ENCODE measurements around the gene PPM1M. TPM values are rescaled to one million over a fixed set of nuclear protein-coding genes. Genes with fewer than 3 reads are reported as not detected.

Gene PPM1M
- total and polyA plus RNA-seq, 10 of the 15 experiments (the other 5 are each of a cell fraction or from before 2014, with no cell fraction given) = 7.3 to 24.8 (median 15.8) TPM

DNA sequence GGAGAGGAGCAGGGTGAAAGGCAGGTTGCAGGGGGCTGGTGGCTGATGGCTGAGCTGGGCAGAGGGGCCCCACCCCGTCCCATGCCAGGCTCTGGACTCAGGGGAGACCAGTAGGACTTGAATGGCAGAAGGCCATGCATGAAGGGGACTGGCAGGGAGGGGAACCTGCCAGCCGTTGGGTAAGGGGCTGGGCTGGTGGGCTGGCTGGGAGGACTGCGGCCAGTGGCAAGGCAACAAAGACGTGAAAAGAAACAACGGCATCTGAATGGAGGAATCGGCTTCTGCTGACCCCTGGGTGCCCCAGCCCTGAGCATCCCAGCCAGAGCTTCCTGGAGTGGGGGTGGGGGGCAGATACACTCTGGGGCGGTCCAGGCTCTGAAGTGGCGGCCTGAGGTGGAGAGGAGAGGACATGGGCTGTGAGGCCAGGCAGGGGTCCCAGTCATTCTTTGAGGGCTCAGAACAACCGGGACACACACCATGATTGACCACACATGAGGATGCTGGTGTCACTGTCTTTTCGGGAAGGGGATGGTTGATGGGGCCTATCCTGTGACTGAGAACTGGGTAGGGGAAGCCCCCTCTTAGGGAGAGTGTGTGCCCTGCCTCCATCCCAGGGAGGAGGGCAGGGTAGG lies 53.8 kb downstream of the PPM1M start:
- Histone ChIP-seq H3K27me3 (replicated peaks in 1 of 2; ENCODE audit: control insufficient read depth in 2 of 2, insufficient read depth in 2 of 2, low read length in 1 of 2) (no peaks in the 10 kb centered on the region), H3K4me3 (no peak overlapping the region), H3K36me3 (ENCODE audit: control insufficient read depth in 2 of 2, insufficient read depth in 2 of 2, low read length in 1 of 2) (no peaks in the 10 kb centered on the region; a peak in 2 of 4 replicates), H3K4me1 (ENCODE audit: control insufficient read depth, insufficient read depth, low read length) (peaks cover 12% of the 10 kb centered on the region), H3K27ac (ENCODE audit: control insufficient read depth, insufficient read depth) (no peak overlapping the region), H3K9me3 (replicated peaks; ENCODE audit: control insufficient read depth, insufficient read depth, low read length) (no peaks in the 10 kb centered on the region), H4K20me1 (ENCODE audit: control insufficient read depth, insufficient read depth) (no peaks in the 10 kb centered on the region), H2AFZ (ENCODE audit: control insufficient read depth, low read depth, low read length) (no peak overlapping the region; the same call in 1 of the 2 replicates), H3K9ac (ENCODE audit: control insufficient read depth, insufficient read depth, low read length) (no peak overlapping the region; the same call in 1 of the 2 replicates), H3K4me2 (ENCODE audit: control insufficient read depth, insufficient read depth) (peak overlapping the region; percentile 60), H3K79me2 (ENCODE audit: control insufficient read depth, insufficient read depth, low read length) (no peaks in the 10 kb centered on the region)
- POLR2A ChIA-PET = interaction anchor here (0.5 to 2.6 kb wide), 7 partner anchors 8 to 59 kb away, joined by 3 to 29 read pairs (median 4); partner anchors contain the start of genes DNAH1 and GLYCTK
- intact Hi-C loops (cut with micrococcal nuclease; ENCODE audit: unreplicated experiment) (no loop called here), in situ Hi-C loops (cut with MboI) (no loop called here)
- FAIRE-seq (no peak), ATAC-seq (peak; percentile 31), DNase-seq (ENCODE audit: low read depth, low spot score) (no peak)
- TF ChIP-seq, protein P1, sequence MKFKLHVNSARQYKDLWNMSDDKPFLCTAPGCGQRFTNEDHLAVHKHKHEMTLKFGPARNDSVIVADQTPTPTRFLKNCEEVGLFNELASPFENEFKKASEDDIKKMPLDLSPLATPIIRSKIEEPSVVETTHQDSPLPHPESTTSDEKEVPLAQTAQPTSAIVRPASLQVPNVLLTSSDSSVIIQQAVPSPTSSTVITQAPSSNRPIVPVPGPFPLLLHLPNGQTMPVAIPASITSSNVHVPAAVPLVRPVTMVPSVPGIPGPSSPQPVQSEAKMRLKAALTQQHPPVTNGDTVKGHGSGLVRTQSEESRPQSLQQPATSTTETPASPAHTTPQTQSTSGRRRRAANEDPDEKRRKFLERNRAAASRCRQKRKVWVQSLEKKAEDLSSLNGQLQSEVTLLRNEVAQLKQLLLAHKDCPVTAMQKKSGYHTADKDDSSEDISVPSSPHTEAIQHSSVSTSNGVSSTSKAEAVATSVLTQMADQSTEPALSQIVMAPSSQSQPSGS (IDR thresholded peaks at IDR 0.05; ENCODE audit: low read length) = no peak
- TF ChIP-seq, protein P2, sequence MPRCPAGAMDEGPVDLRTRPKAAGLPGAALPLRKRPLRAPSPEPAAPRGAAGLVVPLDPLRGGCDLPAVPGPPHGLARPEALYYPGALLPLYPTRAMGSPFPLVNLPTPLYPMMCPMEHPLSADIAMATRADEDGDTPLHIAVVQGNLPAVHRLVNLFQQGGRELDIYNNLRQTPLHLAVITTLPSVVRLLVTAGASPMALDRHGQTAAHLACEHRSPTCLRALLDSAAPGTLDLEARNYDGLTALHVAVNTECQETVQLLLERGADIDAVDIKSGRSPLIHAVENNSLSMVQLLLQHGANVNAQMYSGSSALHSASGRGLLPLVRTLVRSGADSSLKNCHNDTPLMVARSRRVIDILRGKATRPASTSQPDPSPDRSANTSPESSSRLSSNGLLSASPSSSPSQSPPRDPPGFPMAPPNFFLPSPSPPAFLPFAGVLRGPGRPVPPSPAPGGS (IDR thresholded peaks at IDR 0.05; ENCODE audit: borderline replicate concordance, insufficient read depth, low read depth, low read length, poor library complexity, severe bottlenecking) = no peak
- no peak for TF ChIP-seq POLR2AphosphoS5 (IDR thresholded peaks at IDR 0.05; ENCODE audit: low read length)
- TF ChIP-seq, protein P3, sequence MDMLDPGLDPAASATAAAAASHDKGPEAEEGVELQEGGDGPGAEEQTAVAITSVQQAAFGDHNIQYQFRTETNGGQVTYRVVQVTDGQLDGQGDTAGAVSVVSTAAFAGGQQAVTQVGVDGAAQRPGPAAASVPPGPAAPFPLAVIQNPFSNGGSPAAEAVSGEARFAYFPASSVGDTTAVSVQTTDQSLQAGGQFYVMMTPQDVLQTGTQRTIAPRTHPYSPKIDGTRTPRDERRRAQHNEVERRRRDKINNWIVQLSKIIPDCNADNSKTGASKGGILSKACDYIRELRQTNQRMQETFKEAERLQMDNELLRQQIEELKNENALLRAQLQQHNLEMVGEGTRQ (IDR thresholded peaks at IDR 0.05; ENCODE audit: borderline replicate concordance, low read depth, low read length) = no peak
- no peak for TF ChIP-seq ZZZ3 (IDR thresholded peaks at IDR 0.05; ENCODE audit: control insufficient read depth, insufficient read length, low read depth)
- BruUV-seq (replicated peaks) = no TSS peak
- SMC1A ChIA-PET (ENCODE audit: uncharacterized antibody, unreplicated experiment) = interaction anchor here (0.8 to 6.6 kb wide), 6 partner anchors 11 to 67 kb away, joined by 3 to 62 read pairs (median 4); partner anchors contain the start of gene GLYCTK
- CTCF ChIA-PET = interaction anchor here (0.6 to 19.0 kb wide), 11 partner anchors 8 to 79 kb away, joined by 3 to 451 read pairs (median 7); partner anchors contain the start of gene GLYCTK
- 74% methylated on average over 10 of the region's 10 CpGs for WGBS (ENCODE audit: insufficient coverage, insufficient replicate concordance, low lambda C conversion rate, missing lambda C conversion rate)
- RAD21 ChIA-PET (ENCODE audit: unreplicated experiment) = interaction anchor here (0.8 to 5.7 kb wide), 6 partner anchors 10 to 246 kb away, joined by 3 to 52 read pairs (median 4); no protein-coding TSS in a partner anchor

MicroRNAs encoded within 50 kb of the gene (microRNA counts, 767-probe panel; counts per million panel counts)
- 5,466 counts per million, percentile 99 among the panel's probes with 10 or more counts for microRNA hsa-let-7g-5p

Small RNA genes within 50 kb of the gene (microRNA-seq; reads per million reads assigned to microRNA genes)
- gene MIR135A1 = 4.0 reads per million, percentile 23 among the genes with 10 or more reads in this experiment
- 161,184 reads per million, percentile 100 among the genes with 10 or more reads in this experiment for gene MIRLET7G

Small RNA genes within 50 kb of the gene (small RNA-seq; reads per million reads assigned to genes)
- gene MIR135A1 = not detected
- 3,083 reads per million, percentile 100 among the genes with 10 or more reads in this experiment for gene MIRLET7G

Other genes with a start within 250 kb of the PPM1M start
Only the 7 nearest of the 15 such genes appear.
- gene POC1A, start 91.3 kb upstream of the PPM1M start, total RNA-seq (2014; rRNA removed) = 29.8 and 30.0 TPM in 2 replicates
- 14.6 and 15.6 TPM in 2 replicates for gene POC1A, start 91.3 kb upstream of the PPM1M start, total RNA-seq (2014; rRNA removed; fragmentation: Illumina TruSeq; extraction: Trizol)
- gene POC1A, start 91.3 kb upstream of the PPM1M start, total RNA-seq (2021) = 22.9 and 23.4 TPM in 2 replicates
- 13.6 and 19.7 TPM in 2 replicates for gene POC1A, start 91.3 kb upstream of the PPM1M start, polyA plus RNA-seq (2011; rRNA removed)
- gene POC1A, start 91.3 kb upstream of the PPM1M start, polyA plus RNA-seq (2014; fragmentation: Illumina TruSeq; extraction: Trizol) = 16.4 and 24.1 TPM in 2 replicates
- gene POC1A, start 91.3 kb upstream of the PPM1M start, polyA plus RNA-seq (2014; fragmentation: Nextera tagmentation; extraction: Ambion mirVana) = 10 to 100 TPM in 1 of 2 experiments, 1 to 10 TPM in 1; 8.5 to 13.0 TPM
- gene POC1A, start 91.3 kb upstream of the PPM1M start, polyA plus RNA-seq (2014; rRNA removed) = 26.5 and 27.2 TPM in 2 replicates
- gene POC1A, start 91.3 kb upstream of the PPM1M start, polyA plus RNA-seq (2016; fragmentation: Nextera tagmentation; extraction: Ambion mirVana) = 10 to 100 TPM; 42.3 to 49.8 TPM
- 77.4 and 89.8 TPM in 2 replicates for gene ALAS1, start 47.6 kb upstream of the PPM1M start, total RNA-seq (2014; rRNA removed)
- gene ALAS1, start 47.6 kb upstream of the PPM1M start, total RNA-seq (2014; rRNA removed; fragmentation: Illumina TruSeq; extraction: Trizol) = 69.5 and 69.9 TPM in 2 replicates
- 75.4 and 75.9 TPM in 2 replicates for gene ALAS1, start 47.6 kb upstream of the PPM1M start, total RNA-seq (2021)
- 78.1 and 95.0 TPM in 2 replicates for gene ALAS1, start 47.6 kb upstream of the PPM1M start, polyA plus RNA-seq (2011; rRNA removed)
- gene ALAS1, start 47.6 kb upstream of the PPM1M start, polyA plus RNA-seq (2014; fragmentation: Illumina TruSeq; extraction: Trizol) = 73.0 and 103 TPM in 2 replicates
- gene ALAS1, start 47.6 kb upstream of the PPM1M start, polyA plus RNA-seq (2014; fragmentation: Nextera tagmentation; extraction: Ambion mirVana) = 100 to 1,000 TPM; 111 to 115 TPM
- gene ALAS1, start 47.6 kb upstream of the PPM1M start, polyA plus RNA-seq (2014; rRNA removed) = 78.6 and 93.1 TPM in 2 replicates
- gene ALAS1, start 47.6 kb upstream of the PPM1M start, polyA plus RNA-seq (2016; fragmentation: Nextera tagmentation; extraction: Ambion mirVana) = 100 to 1,000 TPM in 1 of 2 experiments, 10 to 100 TPM in 1; 88.4 to 102 TPM
- gene TLR9, start 20.1 kb upstream of the PPM1M start, total RNA-seq (2014; rRNA removed) = 0.22 and 0.51 TPM in 2 replicates
- gene TLR9, start 20.1 kb upstream of the PPM1M start, total RNA-seq (2014; rRNA removed; fragmentation: Illumina TruSeq; extraction: Trizol) = 0.14 and 0.22 TPM in 2 replicates
- 4.8 and 6.9 TPM in 2 replicates for gene TLR9, start 20.1 kb upstream of the PPM1M start, total RNA-seq (2021)
- gene TLR9, start 20.1 kb upstream of the PPM1M start, polyA plus RNA-seq (2011; rRNA removed) = 0.03 and 0.11 TPM in 2 replicates
- gene TLR9, start 20.1 kb upstream of the PPM1M start, polyA plus RNA-seq (2014; fragmentation: Illumina TruSeq; extraction: Trizol) = 0.53 TPM in 1 of 2 replicates, not detected in the other
- gene TLR9, start 20.1 kb upstream of the PPM1M start, polyA plus RNA-seq (2014; fragmentation: Nextera tagmentation; extraction: Ambion mirVana) = under 1 TPM in 1 of 2 experiments, not detected in 1; 0.10 TPM
- 1.1 and 1.5 TPM in 2 replicates for gene TLR9, start 20.1 kb upstream of the PPM1M start, polyA plus RNA-seq (2014; rRNA removed)
- gene TLR9, start 20.1 kb upstream of the PPM1M start, polyA plus RNA-seq (2016; fragmentation: Nextera tagmentation; extraction: Ambion mirVana) = 1 to 10 TPM in 1 of 2 experiments, under 1 TPM in 1; 0.82 to 1.2 TPM
- 67.7 and 81.3 TPM in 2 replicates for gene TWF2, start 6.6 kb upstream of the PPM1M start, total RNA-seq (2014; rRNA removed)
- gene TWF2, start 6.6 kb upstream of the PPM1M start, total RNA-seq (2014; rRNA removed; fragmentation: Illumina TruSeq; extraction: Trizol) = 34.7 and 37.5 TPM in 2 replicates
- 88.1 and 88.2 TPM in 2 replicates for gene TWF2, start 6.6 kb upstream of the PPM1M start, total RNA-seq (2021)
- gene TWF2, start 6.6 kb upstream of the PPM1M start, polyA plus RNA-seq (2011; rRNA removed) = 30.3 and 56.6 TPM in 2 replicates
- 9.8 and 38.5 TPM in 2 replicates for gene TWF2, start 6.6 kb upstream of the PPM1M start, polyA plus RNA-seq (2014; fragmentation: Illumina TruSeq; extraction: Trizol)
- 1 to 10 TPM in 1 of 2 experiments, under 1 TPM in 1; 0.16 to 3.4 TPM for gene TWF2, start 6.6 kb upstream of the PPM1M start, polyA plus RNA-seq (2014; fragmentation: Nextera tagmentation; extraction: Ambion mirVana)
- 106 and 113 TPM in 2 replicates for gene TWF2, start 6.6 kb upstream of the PPM1M start, polyA plus RNA-seq (2014; rRNA removed)
- 10 to 100 TPM; 80.4 to 90.5 TPM for gene TWF2, start 6.6 kb upstream of the PPM1M start, polyA plus RNA-seq (2016; fragmentation: Nextera tagmentation; extraction: Ambion mirVana)
- gene WDR82, start 32.9 kb downstream of the PPM1M start, total RNA-seq (2014; rRNA removed) = 50.0 and 51.1 TPM in 2 replicates
- 45.1 and 46.4 TPM in 2 replicates for gene WDR82, start 32.9 kb downstream of the PPM1M start, total RNA-seq (2014; rRNA removed; fragmentation: Illumina TruSeq; extraction: Trizol)
- gene WDR82, start 32.9 kb downstream of the PPM1M start, total RNA-seq (2021) = 61.0 and 64.8 TPM in 2 replicates
- gene WDR82, start 32.9 kb downstream of the PPM1M start, polyA plus RNA-seq (2011; rRNA removed) = 81.8 and 82.4 TPM in 2 replicates
- gene WDR82, start 32.9 kb downstream of the PPM1M start, polyA plus RNA-seq (2014; fragmentation: Illumina TruSeq; extraction: Trizol) = 65.8 and 67.0 TPM in 2 replicates
- 10 to 100 TPM; 10.4 to 12.5 TPM for gene WDR82, start 32.9 kb downstream of the PPM1M start, polyA plus RNA-seq (2014; fragmentation: Nextera tagmentation; extraction: Ambion mirVana)
- 49.5 and 55.2 TPM in 2 replicates for gene WDR82, start 32.9 kb downstream of the PPM1M start, polyA plus RNA-seq (2014; rRNA removed)
- 10 to 100 TPM; 10.1 to 15.8 TPM for gene WDR82, start 32.9 kb downstream of the PPM1M start, polyA plus RNA-seq (2016; fragmentation: Nextera tagmentation; extraction: Ambion mirVana)
- 13.7 and 14.9 TPM in 2 replicates for gene GLYCTK, start 42.1 kb downstream of the PPM1M start, total RNA-seq (2014; rRNA removed)
- 8.5 and 8.8 TPM in 2 replicates for gene GLYCTK, start 42.1 kb downstream of the PPM1M start, total RNA-seq (2014; rRNA removed; fragmentation: Illumina TruSeq; extraction: Trizol)
- gene GLYCTK, start 42.1 kb downstream of the PPM1M start, total RNA-seq (2021) = 19.0 and 19.9 TPM in 2 replicates
- 6.5 and 13.5 TPM in 2 replicates for gene GLYCTK, start 42.1 kb downstream of the PPM1M start, polyA plus RNA-seq (2011; rRNA removed)
- 2.3 and 7.4 TPM in 2 replicates for gene GLYCTK, start 42.1 kb downstream of the PPM1M start, polyA plus RNA-seq (2014; fragmentation: Illumina TruSeq; extraction: Trizol)
- 1 to 10 TPM in 1 of 2 experiments, under 1 TPM in 1; 0.66 to 2.7 TPM for gene GLYCTK, start 42.1 kb downstream of the PPM1M start, polyA plus RNA-seq (2014; fragmentation: Nextera tagmentation; extraction: Ambion mirVana)
- 22.6 and 26.5 TPM in 2 replicates for gene GLYCTK, start 42.1 kb downstream of the PPM1M start, polyA plus RNA-seq (2014; rRNA removed)
- 10 to 100 TPM; 10.6 to 15.7 TPM for gene GLYCTK, start 42.1 kb downstream of the PPM1M start, polyA plus RNA-seq (2016; fragmentation: Nextera tagmentation; extraction: Ambion mirVana)
- 3.3 and 3.4 TPM in 2 replicates for gene DNAH1, start 70.6 kb downstream of the PPM1M start, total RNA-seq (2014; rRNA removed)
- gene DNAH1, start 70.6 kb downstream of the PPM1M start, total RNA-seq (2014; rRNA removed; fragmentation: Illumina TruSeq; extraction: Trizol) = 2.3 TPM in 2 replicates
- gene DNAH1, start 70.6 kb downstream of the PPM1M start, total RNA-seq (2021) = 4.4 and 5.7 TPM in 2 replicates
- gene DNAH1, start 70.6 kb downstream of the PPM1M start, polyA plus RNA-seq (2011; rRNA removed) = 1.8 and 3.2 TPM in 2 replicates
- 2.3 and 3.7 TPM in 2 replicates for gene DNAH1, start 70.6 kb downstream of the PPM1M start, polyA plus RNA-seq (2014; fragmentation: Illumina TruSeq; extraction: Trizol)
- gene DNAH1, start 70.6 kb downstream of the PPM1M start, polyA plus RNA-seq (2014; fragmentation: Nextera tagmentation; extraction: Ambion mirVana) = under 1 TPM; 0.31 to 0.33 TPM
- 4.4 and 5.8 TPM in 2 replicates for gene DNAH1, start 70.6 kb downstream of the PPM1M start, polyA plus RNA-seq (2014; rRNA removed)
- gene DNAH1, start 70.6 kb downstream of the PPM1M start, polyA plus RNA-seq (2016; fragmentation: Nextera tagmentation; extraction: Ambion mirVana) = under 1 TPM; 0.48 to 0.57 TPM